ENCODE data around the gene COPE. TPM values are rescaled to one million over a fixed set of nuclear protein-coding genes. Genes with fewer than 3 reads are reported as not detected.

COPE gene
- total and polyA plus RNA-seq, 10 donors = 135 to 261 (median 180) TPM

GRCh38 chr19:18945297-18945696 lies 26.1 kb upstream of the COPE start:
- Histone ChIP-seq H3K4me3 (no peak overlapping the region), H3K9me3 (no peaks in the 10 kb centered on the region), H3K36me3 (no peaks in the 10 kb centered on the region), H3K4me1 (peaks cover 3 to 70% (median 38%) of the 10 kb centered on the region in 6 donors), H3K27me3 (replicated peaks in 1 of 7) (peaks cover 0 to 15% (median 2%) of the 10 kb centered on the region in 7 donors), H3K27ac (peak overlapping the region in 2 of 8 donors; percentile 48 to 54)
- no peak for TF ChIP-seq CTCF (IDR thresholded peaks at IDR 0.05 in 8 of 11, conservative IDR thresholded peaks at IDR 0.05 in 3 of 11)
- no peak for TF ChIP-seq POLR2AphosphoS5 (IDR thresholded peaks at IDR 0.05)
- no peak for TF ChIP-seq POLR2A (IDR thresholded peaks at IDR 0.05)
- DNase-seq = no peak
- intact Hi-C loops (cut with DNase I; ENCODE audit: low total_unique reads) = no loop called here
- 82 to 89% (median 85%) methylated on average over 9 of the region's 9 CpGs for WGBS, 5 donors

DNA sequence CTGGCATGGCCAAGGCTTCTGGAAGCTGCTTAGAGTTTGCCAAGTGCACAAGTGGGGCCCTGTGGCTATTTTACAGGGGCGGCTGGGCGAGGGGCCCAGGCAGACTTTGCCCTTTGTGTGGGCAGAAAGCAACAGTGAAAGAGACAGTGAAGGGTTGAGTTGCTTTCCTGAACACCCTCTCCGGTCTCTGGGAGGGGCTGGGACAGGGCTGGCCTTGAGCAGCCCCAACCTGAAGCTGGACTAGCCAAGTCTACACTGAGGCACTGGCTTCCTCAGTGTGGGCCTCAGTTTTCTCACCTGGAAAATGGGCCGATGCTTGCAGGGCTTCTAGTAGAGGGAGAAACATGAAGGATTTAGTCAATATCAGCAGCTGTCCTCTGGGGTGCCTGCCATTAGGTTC lies 24.3 kb upstream of the COPE start:
- no peak for DNase-seq
- intact Hi-C loops (cut with DNase I; ENCODE audit: low total_unique reads) = no loop called here
- WGBS, 5 donors = 74 to 85% (median 84%) methylated on average over 3 to 4 of the region's 4 CpGs
- peaks cover 0 to 72% (median 43%) of the 10 kb centered on the region in 6 donors for H3K4me1 ChIP-seq
- peaks cover 0 to 25% (median 5%) of the 10 kb centered on the region in 7 donors for H3K27me3 ChIP-seq (replicated peaks in 1 of 7)
- H3K9me3 ChIP-seq = no peaks in the 10 kb centered on the region
- TF ChIP-seq CTCF (IDR thresholded peaks at IDR 0.05 in 8 of 11, conservative IDR thresholded peaks at IDR 0.05 in 3 of 11) (no peak), POLR2A (IDR thresholded peaks at IDR 0.05) (no peak), POLR2AphosphoS5 (IDR thresholded peaks at IDR 0.05) (no peak)
- H3K36me3 ChIP-seq = peaks cover 0 to 4% (median 0%) of the 10 kb centered on the region in 6 donors
- H3K27ac ChIP-seq = peak overlapping the region in 3 of 8 donors; percentile 38 to 54 (median 48)
- H3K4me3 ChIP-seq = no peak overlapping the region

- peak overlapping the region in 2 of 8 donors; percentile 4 to 89 for H3K27ac ChIP-seq
Observed at GRCh38 chr19:18942692-18943091, 23.5 kb upstream of the COPE start.

More at GRCh38 chr19:18942692-18943091, 23.5 kb upstream of the COPE start:
- H3K4me3 ChIP-seq = no peak overlapping the region
- TF ChIP-seq POLR2AphosphoS5 (IDR thresholded peaks at IDR 0.05) (no peak), CTCF (IDR thresholded peaks at IDR 0.05 in 8 of 11, conservative IDR thresholded peaks at IDR 0.05 in 3 of 11) (no peak)
- intact Hi-C loops (cut with DNase I; ENCODE audit: low total_unique reads) = no loop called here
- H3K36me3 ChIP-seq = peaks cover 0 to 12% (median 0%) of the 10 kb centered on the region in 6 donors
- peaks cover 0 to 25% (median 5%) of the 10 kb centered on the region in 7 donors for H3K27me3 ChIP-seq (replicated peaks in 1 of 7)
- no peaks in the 10 kb centered on the region for H3K9me3 ChIP-seq
- no peak for DNase-seq
- 81 to 94% (median 85%) methylated on average over 6 of the region's 6 CpGs for WGBS, 5 donors
- peaks cover 0 to 73% (median 40%) of the 10 kb centered on the region in 6 donors for H3K4me1 ChIP-seq

Data from spleen (tissue), 11 donors.